Stimulated activated CD8-positive, alpha-beta memory T cell treated with anti-CD3 and anti-CD28 coated beads, Interleukin-4, amount 100 ng/mL, for 48 hours (primary cell): ENCODE results near the gene PGM1.

ENCODE experiments used
- DNase-seq: peaks from one replicate; pipeline ENCODE4 v3.0.0-alpha.2; 2020

PGM1 gene

DNA sequence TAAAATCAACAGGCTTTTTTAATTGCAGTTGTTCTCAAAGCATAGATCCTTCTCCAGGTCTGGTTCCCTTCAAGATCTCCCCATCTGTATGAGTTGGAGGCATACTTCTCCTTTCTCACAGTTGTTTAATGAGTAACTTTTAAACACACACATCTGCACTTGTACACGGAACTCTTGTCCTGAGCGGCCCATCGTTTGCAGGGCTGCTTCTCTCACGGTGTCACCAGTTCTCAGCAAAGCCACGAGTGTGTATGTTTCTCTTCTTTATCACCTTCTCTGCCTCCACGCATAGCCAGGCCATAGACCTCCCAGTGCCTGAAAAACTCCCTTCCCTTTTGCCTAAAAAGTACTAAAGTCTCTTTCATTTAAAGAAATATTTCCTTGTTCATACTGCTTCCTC is 111.9 kb downstream of the PGM1 start:
- no peak for DNase-seq

GRCh38 chr1:63709267-63709828 is 116.1 kb downstream of the PGM1 start:
- no peak for DNase-seq
